Jurkat, Clone E6-1 (cell line): Measurements from ENCODE around the gene FAM53B.

Experiments
- DNase-seq: peaks from one replicate; pipeline ENCODE4 v3.0.0-alpha.2; 2011; ENCODE audit warnings: low read depth, low spot score
- H3K4me3 ChIP-seq: 2 replicates; pipeline ENCODE4 v1.5.1; 2011; ENCODE audit warnings: mild to moderate bottlenecking, low read length, control low read depth, moderate library complexity

The FAM53B gene

DNA sequence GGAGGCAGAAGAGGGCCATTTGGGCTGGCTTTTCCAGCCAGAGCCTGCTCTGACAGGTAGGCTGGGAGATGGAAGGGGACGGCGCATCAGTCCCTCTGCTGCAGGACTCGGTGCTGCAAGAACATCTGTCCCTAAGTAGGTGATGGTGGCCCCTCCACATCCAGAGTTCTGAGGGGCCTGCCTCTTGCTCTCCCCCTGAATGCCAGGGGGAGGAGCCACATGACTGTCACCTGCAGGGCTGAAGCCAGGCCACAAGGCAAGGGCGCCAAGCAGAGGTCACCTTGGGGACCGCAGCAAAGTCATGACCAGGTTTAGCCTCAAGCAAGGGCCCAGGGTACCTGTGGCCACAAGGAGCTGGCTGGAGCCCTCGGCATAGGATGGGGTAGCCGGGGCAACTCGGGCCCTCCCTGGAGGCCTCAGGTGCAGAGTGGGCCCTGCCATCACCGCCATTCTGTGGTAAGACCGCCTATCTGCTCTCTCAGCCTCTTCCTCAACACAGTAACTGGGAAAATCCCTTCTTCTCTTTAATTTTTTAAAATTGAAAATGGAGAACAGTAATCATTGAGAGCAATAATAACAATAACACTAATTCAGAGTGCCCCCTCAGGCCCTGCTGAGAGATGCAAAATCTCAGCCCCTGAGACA, 99.3 kb downstream of the FAM53B start:
- H3K4me3 ChIP-seq: no peak overlapping the region
- no peak for DNase-seq

- DNase-seq: no peak
- no peak overlapping the region for H3K4me3 ChIP-seq
These were observed 99.9 kb downstream of the FAM53B start for GRCh38 chr10:124644236-124644635.

GRCh38 chr10:124643330-124644009, 100.7 kb downstream of the FAM53B start:
- no peak overlapping the region for H3K4me3 ChIP-seq
- no peak for DNase-seq

DNA sequence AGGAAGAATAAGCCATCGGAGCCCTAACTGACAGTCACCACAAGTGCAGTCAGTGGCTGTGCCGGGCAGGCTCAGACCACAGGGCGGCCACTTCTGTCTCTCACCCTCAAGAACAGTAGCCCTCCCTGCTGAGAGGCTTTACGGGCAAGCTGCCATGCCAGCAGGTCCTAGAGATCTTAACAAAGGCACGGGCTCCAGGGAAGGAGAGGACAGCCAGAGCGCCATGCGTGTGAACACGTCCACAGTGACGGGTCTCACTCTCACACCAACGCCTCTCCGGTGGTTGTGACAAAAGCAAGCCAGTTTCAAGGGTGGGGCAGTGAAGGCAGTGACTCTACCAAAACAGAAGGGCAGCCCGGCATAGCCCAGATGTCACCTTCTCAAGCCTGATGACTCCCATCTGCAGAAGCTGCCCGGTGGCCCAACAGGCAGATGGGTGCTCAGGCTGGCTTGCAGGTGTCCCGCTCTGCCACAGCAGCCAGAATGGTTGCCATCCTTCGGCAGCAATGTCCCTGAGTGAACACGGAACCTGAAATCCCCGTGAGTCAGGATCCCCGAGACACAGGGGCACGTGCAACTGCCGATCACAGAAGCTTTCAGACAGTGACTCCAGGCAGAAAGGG, 102.0 kb downstream of the FAM53B start:
- no peak overlapping the region for H3K4me3 ChIP-seq
- DNase-seq: no peak

GRCh38 chr10:124641282-124642087, 102.7 kb downstream of the FAM53B start:
- DNase-seq: peak; percentile 71
- 0 out of 2 replicates have a peak overlapping the region, but pooled peaks have one; percentile 7 for H3K4me3 ChIP-seq

DNA sequence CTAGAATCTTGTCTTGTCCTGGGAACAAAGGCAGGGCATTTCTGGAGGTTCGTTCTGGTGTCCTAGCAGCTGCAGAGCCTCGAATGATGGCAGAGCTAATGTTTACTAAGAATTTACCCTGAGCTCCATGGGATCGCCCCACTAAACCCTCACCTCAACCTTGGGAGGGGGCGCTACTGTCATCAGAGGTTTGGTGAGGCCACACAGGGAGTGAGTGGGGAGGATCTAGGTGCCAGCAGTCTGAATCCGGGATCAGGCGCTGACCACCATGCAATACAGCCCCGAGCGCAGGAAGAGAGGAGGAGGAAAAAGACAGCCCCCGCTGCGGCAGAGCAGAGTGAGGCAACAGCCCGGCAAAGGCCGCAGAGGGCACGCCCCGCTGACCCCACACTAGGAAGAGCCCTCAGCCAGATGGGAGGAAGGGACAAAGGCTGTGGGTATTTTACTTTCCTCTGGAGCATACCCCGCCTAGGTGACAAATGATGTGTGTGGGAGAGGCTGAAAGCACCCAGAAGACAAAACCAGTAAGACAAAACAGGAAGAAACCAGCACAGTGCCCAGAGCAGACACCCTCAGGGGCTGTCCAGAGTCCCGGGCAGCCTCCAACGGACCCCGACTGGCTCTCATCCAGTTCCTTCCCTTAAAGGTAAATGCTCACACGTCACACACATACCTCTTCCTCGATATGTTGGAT, 103.5 kb downstream of the FAM53B start:
- DNase-seq: no peak
- no peak overlapping the region for H3K4me3 ChIP-seq

DNA sequence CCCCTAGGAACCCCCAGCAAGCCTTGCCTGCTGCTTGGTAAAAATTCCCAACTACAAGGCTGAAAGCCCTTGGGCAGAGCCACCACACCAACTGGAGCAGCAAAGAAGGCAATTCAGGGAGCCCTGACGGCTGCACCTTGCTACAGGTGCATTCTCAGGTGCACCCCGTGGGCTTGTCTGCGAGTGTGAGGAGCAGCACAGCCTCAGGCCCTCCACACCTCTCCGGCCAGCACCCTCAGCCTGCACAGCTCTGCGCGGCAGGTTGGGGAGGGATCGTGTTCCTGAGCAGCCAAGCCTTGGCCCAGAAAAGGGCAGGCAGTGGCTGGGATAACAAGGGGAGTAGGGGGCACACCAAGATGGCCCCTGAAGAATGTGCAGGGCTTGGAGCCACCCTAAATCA, 104.1 kb downstream of the FAM53B start:
- no peak for DNase-seq
- H3K4me3 ChIP-seq: no peak overlapping the region

- no peak overlapping the region for H3K4me3 ChIP-seq
- no peak for DNase-seq
These were observed 104.5 kb downstream of the FAM53B start for GRCh38 chr10:124639646-124640045.

- DNase-seq: no peak
- H3K4me3 ChIP-seq: no peak overlapping the region
These were observed 105.0 kb downstream of the FAM53B start for GRCh38 chr10:124639206-124639605.

GRCh38 chr10:124637746-124638145, 106.4 kb downstream of the FAM53B start:
- no peak overlapping the region for H3K4me3 ChIP-seq

GRCh38 chr10:124637091-124637700, 107.0 kb downstream of the FAM53B start:
- DNase-seq: no peak
- H3K4me3 ChIP-seq: peak overlapping the region; percentile 26

More at GRCh38 chr10:124637746-124638145, 106.4 kb downstream of the FAM53B start:
- DNase-seq: no peak

- H3K4me3 ChIP-seq: no peak overlapping the region
- peak; percentile 71 for DNase-seq
These were observed 107.7 kb downstream of the FAM53B start for GRCh38 chr10:124636271-124636995.

- H3K4me3 ChIP-seq: no peak overlapping the region
- no peak for DNase-seq
These were observed 111.6 kb downstream of the FAM53B start for GRCh38 chr10:124632566-124632965.

DNA sequence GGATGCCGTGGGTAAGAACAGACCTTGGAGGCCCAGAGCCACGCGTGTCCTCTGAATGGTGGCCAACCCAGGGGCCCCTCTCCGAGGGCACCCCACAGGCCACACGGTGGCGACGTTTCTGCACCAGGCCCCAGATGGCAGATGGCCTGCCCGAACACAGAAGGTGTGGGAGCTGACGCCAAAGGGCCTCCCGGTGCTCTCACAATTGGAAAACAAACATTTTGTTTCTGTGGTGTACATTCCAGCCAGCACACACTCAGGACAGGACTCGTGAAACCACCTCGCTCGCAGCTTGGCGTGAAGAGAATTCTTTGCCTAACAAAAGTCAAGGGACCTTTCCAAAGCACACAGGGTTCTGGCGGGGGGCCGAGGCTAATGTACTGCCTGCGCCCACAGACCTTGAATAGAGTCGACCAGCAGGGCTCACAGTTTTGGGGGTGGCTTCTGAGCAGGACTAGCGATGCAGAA, 112.1 kb downstream of the FAM53B start:
- H3K4me3 ChIP-seq: no peak overlapping the region
- DNase-seq: no peak

- DNase-seq: no peak
- no peak overlapping the region for H3K4me3 ChIP-seq
These were observed 113.6 kb downstream of the FAM53B start for GRCh38 chr10:124630551-124630950.

DNA sequence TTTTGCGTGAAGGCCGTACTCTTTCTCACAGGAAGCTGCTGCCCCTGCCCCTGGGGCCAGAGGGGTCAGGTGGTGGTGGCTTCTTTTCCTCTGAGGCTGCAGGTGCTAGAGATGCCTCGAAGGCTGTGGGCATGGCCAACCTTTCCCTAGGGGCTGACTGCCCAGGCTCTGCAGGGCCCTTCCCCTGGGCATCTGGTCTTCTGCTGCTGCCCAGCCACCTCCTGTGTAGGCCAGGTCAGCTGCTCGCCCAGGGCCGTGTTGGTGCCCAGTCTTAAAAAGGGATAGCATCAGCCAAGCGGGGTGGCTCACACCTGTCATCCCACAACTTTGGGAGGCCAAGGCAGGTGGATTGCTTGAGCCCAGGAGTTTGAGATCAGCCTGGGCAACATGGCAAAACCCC, 114.3 kb downstream of the FAM53B start:
- DNase-seq: no peak

GRCh38 chr10:124629415-124629814, 114.8 kb downstream of the FAM53B start:
- H3K4me3 ChIP-seq: no peak overlapping the region
- no peak for DNase-seq

More for the DNA sequence above, 114.3 kb downstream of the FAM53B start:
- H3K4me3 ChIP-seq: no peak overlapping the region

- no peak for DNase-seq
- no peak overlapping the region for H3K4me3 ChIP-seq
These were observed 115.5 kb downstream of the FAM53B start for GRCh38 chr10:124628676-124629021.
